ENCODE data around the gene FBLIM1. TPM values are rescaled to one million over a fixed set of nuclear protein-coding genes. Genes with fewer than 3 reads are reported as not detected.

Gene FBLIM1
- total RNA-seq, 1 experiment from 2014 or later = 156 TPM

DNA sequence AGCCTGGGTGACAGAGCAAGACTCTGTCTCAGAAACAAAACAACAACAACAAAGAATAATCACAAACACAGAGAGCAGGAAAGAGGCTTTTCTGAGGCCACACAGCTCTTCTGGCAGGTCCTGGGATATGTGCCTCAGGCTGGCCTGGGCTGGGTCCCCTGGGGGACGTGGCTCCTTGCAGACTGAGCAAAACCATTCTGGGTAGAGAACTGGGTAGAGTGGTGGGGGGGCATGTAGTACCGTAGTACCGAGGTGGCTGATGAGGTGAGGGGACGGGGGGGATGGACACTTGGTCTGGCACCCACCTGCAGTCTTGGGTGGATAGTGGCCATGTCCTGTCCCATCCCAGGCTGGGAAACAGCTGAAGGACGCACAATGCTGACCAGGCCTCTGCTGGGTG, 10.3 kb upstream of the FBLIM1 start:
- DNase-seq (ENCODE audit: low read depth) = no peak

DNA sequence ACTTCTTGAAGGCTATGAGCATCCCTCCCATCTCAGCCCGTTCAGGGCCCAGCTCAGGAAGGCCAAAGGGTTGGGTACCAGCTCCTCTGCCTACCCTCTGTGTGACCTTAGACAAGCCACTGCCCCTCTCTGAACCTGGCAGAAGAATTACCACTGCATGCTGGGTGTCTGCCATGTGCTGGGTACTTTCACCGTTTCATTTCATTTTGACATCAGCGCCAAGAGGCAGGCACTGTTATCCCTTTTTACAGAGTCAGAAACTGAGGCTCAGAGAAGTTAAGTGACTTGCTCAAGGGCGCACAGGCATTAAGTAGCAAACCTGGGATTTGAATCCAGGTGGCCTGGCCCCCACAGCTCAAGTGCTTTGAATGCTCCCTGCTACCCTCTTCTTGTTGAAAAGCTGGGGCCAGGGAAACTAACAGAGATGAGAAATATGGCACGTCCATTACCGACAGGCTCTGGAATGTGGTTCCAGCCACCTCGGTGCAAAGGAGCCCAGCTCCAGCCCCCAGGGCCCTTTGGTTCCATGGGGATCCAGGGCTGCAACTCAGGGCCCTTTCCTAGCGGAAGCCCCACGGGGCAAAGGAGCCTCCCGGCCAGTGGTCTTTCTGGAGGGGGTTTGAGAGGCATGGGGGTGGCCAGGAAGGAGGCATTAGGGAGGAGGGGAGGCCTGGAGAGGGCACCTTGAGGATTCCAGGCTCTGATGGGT, 9.8 kb upstream of the FBLIM1 start:
- peak; percentile 33 for DNase-seq (ENCODE audit: low read depth)

DNA sequence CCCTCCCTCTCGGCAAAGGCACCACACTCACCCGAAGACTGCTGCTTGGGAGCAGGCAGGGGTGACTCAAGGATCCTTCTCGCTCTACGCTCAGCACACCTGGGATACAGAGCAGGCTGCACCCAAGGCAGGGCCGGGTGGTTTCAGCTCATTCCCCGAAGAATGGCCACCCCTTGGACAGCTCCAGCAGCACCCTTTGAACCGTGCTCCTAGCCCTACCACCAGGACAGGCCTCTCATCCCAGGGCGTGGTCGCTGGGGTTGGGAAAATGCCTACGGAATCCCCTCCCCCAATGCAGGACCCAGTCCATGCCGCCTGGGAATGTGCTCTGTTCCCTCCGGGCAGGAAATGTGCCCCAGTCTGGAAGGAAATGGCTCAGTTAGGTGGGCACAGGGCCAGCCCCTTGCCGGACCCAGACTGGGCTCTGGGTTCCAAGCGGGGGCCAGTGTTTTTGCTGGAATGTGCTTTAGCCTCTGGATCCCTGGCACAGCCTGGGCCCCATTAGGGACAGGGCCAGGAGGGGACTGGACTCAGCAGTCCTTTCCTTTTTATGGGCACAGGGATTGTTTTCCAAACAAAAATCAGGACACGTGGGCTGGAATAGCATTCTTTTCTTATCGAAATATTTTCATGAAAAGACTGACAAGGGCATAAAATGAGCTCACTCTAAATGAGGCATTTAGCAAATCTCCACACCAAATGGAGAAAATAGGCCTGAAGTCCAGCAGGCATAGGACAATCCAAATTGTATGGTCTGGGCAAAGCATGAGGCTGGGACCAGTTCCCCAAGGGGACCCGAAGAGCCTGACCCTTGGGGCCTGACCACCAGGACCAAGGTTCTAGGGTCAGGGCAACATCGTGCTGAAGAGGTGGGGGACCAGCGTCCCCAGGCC, 8.9 kb upstream of the FBLIM1 start:
- peak; percentile 76 for DNase-seq (ENCODE audit: low read depth)

DNA sequence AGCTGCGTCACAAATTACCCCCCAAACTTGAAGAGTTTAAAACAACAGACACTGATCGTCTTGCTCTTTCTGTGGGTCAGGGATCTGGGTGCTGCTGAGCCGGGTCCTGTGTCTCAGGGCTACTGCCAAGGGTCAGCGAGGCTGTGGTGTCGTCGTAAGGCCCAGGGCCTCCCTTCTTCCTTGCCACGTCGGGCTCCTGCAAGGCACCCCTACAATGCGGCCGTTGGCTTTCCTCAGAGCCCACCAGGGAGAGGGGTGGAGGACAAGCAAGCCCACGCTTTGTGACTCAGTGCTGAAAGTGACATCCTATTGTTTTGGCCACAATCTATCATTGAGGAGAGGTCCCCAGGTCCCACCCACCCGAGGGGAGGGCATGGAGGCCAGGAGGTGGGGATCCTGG, 7.7 kb upstream of the FBLIM1 start:
- no peak for DNase-seq (ENCODE audit: low read depth)

DNA sequence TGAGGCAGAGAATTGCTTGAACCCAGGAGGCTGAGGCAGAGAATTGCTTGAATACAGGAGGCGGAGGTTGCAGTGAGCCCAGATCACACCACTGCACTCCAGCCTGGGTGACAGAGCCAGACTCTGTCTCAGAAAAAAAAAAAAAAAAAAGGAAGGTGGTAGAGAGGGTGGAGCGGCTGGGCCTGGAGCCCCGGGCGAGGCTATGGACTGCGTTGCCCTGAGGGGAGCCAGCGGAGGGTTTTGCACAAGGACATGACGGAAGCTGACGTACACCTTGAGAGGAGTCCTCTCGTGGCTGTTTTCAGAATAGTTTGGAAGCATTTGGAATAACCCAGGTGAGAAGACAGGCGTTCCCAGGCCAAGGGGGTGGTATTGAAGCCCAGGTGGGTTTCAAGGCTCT, 6.9 kb upstream of the FBLIM1 start:
- no peak for DNase-seq (ENCODE audit: low read depth)

DNA sequence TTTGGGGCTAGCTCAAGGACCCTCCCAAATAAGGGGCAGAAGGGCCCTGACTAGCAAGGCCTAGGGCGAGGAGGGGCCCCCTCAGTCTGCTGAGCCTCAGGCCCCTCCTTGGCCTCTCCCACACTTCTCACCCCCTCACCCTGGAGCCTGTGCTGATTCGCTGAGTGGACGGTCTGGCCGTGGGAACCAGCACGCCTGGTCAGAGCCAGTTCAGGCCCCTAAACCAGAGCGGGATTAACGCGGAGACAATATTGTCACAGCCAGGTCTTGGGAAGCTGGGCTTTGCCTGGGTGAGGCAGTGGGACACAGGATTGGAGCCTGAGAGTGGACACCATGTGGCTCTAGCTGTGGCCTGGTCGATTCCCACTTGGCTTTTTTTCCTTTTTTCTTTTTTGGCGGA, 4.8 kb upstream of the FBLIM1 start:
- no peak for DNase-seq (ENCODE audit: low read depth)

DNA sequence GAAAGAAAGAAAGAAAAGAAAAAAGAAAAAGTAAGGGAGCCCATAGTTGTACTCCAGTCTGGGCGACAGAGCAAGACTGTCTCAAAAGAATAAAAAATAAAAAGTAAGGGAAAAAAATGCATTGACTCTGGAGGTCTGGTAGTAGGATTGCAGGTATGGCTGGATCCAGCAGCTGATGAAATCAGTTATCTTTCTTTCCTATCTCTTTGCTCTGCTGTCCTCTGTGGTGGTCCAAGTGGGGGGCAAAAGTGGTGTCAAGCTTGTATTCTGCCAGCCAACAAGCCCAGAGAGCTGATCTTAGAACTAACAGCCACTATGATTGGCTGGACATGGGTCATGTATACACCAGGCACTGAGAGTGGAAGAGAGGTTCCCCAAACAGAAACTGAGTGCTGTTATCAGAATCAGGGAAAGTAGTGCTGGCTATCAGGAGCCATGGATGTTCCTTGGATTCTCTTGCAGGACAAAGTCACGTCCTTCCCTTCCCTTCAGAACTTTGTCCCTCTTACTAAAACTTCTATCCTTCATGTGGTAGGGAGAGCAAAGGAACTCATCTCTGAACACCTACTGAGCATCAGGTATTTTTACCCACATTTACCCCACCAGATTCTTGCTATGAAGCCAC, 3.5 kb upstream of the FBLIM1 start:
- DNase-seq (ENCODE audit: low read depth) = no peak

DNA sequence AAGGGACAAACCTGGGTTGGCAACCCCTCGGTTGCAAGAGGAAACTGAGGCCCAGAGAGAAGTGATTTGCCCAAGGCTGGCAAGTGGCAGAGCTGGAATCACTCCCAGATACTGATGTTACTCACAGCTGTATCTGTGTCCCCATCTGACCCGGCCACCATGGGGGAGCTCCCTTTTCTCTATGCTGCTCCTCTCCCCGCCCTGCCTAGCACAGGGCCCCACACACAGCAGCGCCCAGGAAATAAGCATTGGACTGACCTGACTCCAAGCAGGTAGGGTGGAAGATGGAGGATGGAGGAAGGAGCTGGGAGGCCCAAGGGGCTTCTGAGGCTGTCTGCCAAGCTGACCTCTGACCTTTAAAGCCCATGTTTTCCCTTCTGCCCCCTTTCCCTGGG, 3.0 kb upstream of the FBLIM1 start:
- DNase-seq (ENCODE audit: low read depth) = peak; percentile 52

DNA sequence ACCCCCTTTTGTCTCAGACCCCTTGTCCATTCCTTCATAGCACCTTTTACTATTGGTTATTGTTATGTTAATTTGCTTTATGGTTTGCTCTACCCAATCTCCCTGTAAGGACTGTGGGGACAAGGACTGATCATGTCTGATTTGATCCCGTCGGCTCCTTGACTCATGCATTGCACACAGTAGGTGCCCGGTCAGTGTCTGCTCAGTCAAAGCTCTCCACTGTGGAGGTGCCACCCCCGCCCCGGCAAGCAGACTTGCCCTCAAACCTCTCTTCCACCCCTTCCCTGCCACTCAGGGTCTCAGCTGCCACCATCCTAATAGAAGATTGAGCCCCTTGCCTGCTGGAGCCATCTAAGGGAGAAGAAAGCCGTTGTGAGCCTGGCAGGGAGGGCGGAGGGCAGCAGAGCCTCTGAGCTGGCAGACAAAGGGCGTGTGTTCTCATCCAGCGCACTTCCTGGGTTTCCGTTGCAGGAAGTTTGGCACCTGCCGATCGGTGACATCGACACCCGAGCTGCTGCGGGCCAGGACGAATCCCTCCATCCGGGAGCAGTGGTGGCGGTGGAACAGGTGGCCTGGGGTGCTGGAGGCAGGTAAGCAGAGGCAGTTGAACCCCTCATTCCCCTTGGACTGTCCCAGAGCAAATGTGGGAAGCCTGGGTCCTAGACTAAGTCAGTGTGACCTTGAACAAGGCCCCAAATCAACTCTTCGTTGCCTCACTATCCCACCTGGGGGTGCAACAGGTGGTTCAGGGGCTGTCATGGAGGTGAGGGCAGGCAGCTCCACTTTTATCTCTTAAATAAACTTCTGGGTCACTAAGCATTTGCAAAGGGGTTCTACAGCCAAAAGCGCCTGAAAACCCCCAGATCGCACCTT, 2.2 kb upstream of the FBLIM1 start:
- DNase-seq (ENCODE audit: low read depth) = peak; percentile 35

DNA sequence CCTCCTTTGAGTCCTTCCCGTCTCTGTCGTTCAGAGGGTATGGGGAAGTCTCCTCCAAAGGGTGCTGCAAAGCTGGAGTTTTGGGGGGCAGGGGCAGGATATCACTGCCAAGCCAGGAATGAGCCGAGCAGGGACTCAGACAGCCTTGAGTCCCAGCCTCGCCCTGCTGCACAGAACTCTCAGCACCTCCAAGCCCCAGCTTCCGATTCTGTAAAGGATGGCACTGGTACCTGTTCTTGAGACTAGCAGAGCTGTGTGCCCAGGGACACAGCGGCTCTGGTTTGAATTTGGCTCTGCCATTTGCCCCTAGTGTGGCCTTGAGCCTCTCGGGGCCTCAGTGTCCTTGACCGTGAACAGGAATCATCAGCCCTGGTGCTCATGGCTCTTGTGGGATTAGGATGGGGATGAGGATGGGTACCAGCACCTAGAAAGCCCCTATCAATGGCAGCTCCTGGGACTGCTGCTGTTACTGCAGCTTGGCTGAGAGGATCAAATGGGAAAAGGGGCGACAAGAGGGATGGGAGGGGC, 1.5 kb upstream of the FBLIM1 start:
- DNase-seq (ENCODE audit: low read depth) = no peak

DNA sequence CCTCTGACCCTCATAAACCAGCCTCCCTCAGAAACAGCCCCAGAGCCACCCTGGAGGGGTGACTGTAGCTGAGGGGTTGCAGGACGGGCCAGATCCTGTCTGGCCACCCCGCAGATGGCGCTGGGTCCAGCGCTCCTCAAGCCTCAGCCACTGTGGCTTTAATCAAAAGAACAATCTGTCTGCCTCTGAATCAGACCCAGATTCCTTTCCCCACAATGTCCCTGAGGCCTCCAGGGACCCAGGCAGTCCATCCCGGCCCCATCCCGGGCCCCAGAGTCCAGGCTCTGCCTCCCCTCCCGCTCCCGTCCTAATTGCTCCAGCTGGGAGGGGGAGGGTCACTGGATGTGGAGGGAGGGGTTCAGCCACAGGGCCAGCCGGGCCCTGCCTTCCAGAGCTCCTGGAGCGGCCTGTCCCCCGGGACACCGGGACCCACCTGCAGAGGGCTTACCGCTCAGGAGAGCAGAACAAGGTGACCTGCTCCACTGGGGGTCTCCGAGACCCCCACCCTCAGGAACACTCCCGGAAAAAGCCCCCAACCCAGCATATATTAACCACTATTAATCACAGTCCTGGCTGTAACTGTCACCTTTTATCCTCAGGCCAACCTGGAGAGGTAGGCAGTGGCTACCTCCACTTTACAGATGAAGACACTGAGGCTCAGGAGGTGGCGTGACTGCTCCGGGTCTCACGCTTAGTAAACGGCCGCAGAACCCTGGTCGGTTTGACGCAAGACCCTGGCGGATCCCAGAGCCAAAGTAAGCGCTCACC, 836 bp upstream of the FBLIM1 start:
- peak; percentile 88 for DNase-seq (ENCODE audit: low read depth)

DNA sequence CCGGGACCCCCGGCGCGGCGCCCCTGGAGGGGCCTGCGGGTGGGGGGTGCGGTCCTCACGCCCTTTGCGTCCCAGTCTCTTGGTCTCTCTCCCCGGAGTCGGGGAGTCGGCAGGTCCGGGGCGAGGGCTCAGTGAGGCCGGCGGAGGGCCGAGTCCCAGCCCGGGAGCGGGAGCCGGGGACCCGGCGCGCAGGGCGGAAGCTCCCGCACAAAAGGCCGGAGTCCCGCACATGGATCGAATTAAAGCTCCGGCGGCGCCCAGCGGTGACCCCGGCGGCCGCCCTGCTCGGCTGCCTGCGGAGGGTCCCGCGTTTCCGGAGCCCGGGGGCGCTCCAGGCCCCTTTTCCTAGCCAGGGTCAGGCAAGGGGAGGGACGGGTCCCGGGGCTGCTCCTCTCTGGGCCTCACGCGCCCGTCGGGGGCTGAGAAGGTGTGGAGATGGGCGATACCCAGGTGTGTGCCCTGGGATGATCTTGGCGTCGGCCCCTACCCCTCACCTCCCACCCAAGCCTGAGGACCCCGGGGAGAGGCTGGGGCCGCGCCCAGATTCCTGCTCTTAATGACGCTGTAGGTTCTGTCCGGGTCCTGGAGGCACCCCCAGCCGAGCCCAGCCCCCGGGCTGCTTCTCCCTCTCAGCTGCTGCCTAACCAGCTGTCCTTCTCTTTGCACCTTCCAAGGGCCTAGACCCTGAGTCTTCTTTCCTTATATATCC, 512 bp downstream of the FBLIM1 start:
- DNase-seq (ENCODE audit: low read depth) = peak; percentile 36

DNA sequence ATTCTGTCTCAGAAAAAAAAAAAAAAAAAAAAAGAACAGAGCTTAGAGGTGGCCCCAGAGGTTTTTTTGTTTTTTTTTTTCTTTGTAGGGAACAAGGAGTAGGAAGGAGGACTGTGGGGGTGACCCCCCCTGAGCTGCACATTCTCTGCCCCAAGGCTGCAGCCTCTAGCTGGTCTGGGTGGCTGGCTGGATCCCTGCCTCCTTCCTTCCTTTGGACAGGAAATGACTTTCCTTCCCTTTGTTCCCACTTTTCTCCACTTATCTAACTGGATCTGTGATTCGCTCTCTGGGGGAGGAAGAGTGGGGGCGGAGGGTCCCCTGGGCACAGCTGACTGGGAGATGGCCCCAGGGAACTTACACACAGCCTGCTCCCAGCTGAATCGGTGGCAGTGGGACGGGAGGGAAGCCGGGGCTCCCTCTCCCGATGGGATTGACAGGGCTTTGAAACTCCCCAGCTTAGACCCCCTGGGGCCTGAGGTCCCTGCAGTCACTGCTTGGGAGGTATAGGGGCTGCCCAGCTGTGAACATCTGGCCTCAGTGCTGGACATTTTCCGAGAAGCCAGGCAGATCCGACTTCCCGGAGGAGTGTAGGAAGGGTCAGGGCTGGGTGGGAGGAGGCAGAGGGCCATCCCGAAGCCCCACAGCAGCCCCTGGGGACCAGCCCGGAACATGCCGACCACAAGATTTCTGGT, 2.1 kb downstream of the FBLIM1 start:
- DNase-seq (ENCODE audit: low read depth) = peak; percentile 96

DNA sequence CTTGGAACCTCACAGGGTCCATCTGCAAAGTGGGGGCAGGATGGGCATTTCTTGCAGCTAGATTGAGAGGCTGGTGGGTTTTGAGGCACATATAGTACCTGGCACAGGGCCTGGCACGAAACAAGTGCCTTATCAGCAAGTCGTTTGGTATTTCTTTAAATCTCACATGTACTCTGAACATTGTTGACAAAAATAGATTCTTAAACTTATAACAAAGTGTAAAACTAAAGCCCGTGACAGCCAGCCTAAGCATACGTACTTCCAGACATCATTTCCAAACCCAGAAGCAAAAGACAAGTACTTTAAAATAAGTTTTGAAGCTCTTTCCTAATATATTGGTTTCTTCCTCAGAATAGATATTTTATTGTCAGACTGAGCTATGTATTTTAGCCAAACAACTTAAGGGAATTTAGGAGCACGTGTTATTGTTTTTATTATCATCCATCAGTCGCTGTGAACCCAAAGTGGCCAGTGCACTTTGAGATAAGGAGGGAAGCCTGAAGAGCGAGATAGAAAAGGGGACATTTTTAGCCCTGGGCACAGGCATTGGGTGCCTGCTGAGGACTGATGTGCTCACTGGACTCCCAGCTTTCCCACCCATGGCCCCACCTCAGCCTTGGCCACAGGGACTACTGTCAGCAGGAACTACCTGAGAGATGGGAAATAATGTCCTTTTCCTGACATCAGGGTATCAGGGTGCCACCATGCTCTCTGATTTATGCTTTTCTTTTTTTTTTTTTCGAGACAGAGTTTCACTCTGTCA, 3.0 kb downstream of the FBLIM1 start:
- DNase-seq (ENCODE audit: low read depth) = no peak

DNA sequence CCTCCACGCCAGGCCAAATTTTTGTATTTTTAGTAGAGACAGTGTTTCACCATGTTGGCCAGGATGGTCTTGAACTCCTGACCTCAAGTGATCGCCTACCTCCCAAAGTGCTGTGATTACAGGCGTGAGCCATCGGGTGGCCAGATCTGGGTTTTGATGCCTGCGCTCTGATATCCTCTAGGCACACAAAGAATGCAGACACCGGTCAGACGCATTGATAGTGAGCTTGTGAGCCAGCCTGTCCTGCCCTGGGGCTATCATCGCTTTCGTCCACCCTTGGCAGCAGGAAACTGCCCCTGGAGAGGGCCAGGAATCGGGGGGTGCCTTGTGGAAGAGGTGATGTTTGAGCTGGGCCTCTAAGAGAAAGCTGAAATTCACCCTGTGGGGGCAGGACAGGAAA, 4.0 kb downstream of the FBLIM1 start:
- DNase-seq (ENCODE audit: low read depth) = peak; percentile 84

DNA sequence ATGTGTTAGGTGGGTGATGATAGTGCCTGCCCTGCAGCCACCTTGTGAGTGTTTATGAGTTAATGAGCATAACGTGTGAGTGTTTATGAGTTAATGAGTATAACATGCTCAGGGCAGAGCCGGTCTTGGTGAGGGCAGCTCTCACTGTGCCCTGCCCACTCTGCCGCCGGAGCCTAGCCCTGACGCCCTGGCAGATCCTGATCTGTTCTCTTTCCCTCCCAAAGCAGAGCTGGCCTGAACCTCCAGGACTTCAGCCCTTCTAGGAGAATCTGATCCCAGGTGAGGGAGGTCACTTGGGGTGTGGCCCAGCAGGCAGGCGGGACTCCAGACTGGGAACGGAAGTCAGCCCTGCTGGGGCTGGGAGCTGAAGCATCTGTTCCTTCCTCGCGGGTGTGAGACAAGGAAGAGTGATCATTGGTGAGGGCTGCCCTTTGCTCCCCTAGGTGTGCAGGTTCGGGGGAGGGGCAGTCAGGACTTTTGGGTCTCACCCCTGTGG, 5.7 kb downstream of the FBLIM1 start:
- DNase-seq (ENCODE audit: low read depth) = peak; percentile 45

DNA sequence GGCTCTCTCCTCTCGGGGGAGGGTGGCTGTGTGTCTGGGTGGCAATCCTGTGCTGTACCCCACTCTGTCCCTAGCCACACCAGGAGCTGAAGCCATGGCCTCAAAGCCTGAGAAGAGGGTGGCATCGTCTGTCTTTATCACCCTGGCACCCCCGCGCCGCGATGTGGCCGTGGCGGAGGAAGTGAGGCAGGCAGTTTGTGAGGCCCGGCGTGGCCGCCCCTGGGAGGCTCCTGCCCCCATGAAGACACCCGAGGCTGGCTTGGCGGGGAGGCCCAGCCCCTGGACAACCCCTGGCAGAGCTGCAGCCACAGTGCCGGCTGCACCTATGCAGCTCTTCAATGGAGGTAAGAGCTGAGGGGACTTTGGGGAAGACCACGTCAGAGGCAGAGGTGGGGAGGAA, 6.3 kb downstream of the FBLIM1 start:
- no peak for DNase-seq (ENCODE audit: low read depth)

DNA sequence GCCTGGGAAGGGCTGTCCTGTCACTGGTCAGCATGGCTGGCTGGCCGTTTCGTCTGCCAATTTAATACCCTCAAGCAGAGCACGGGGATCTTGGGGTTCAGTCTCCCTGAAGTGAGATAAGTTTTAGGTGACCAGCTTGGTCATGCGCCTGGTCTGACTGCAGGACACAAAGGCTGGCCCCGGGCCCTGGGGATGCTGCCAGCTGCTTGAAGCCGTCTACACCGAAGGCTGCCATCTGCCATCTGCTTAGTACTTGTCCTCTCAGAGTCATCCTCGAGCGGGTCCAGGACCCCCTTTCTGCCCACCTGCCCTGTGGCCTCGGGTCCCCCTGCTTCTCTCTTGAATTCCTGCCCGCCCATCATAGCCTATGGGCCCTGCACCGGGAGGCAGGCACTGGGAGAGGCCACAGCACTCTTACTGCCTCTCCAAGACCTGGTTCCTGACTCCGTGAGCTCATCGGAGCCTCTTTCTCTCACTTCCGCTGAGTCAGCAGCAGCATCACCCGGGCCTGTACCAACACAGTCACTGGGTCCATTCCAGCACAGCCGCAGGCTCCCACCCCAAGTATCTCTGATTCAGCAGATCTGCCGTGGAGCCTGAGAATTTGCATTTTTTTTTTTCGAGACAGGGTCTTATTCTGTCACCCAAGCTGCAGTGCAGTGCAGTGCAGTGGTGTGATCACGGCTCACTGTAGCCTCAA, 7.0 kb downstream of the FBLIM1 start:
- peak; percentile 96 for DNase-seq (ENCODE audit: low read depth)

All from M059J (cell line).